Neural cell (in vitro differentiated cells): ENCODE results near the gene DNAL1. TPM values are rescaled to one million over a fixed set of nuclear protein-coding genes. Genes with fewer than 3 reads are reported as not detected.

Experiments used
- H2AFZ ChIP-seq: fragments of 200-600, 300-800 bp; sonication (generic), shearing (Covaris generic); 2 replicates; pipeline ENCODE4 v1.6.0; 2014; ENCODE audit warnings: low read depth, mild to moderate bottlenecking, antibody characterized with exemption, low read length, moderate library complexity
- H3F3A ChIP-seq: fragments of 200-600 bp; shearing (Covaris generic); 2 replicates; pipeline ENCODE4 v1.6.1; 2016; ENCODE audit warnings: mild to moderate bottlenecking, moderate library complexity, mixed read lengths, antibody characterized with exemption, low read length; ENCODE audit not compliant: insufficient read depth, poor library complexity, severe bottlenecking
- H3K27ac ChIP-seq: fragments of 200-600, 300-800 bp; sonication (generic), shearing (Covaris generic); 2 replicates; pipeline ENCODE4 v1.5.1; 2014; ENCODE audit warnings: mild to moderate bottlenecking, low read length, moderate library complexity
- H3K27me3 ChIP-seq: fragments of 300-800, 200-600 bp; sonication (generic), shearing (Covaris generic); 2 replicates; pipeline ENCODE4 v1.6.0; 2014; ENCODE audit warnings: mild to moderate bottlenecking, low read depth, low read length, moderate library complexity; ENCODE audit not compliant: insufficient read depth
- H3K36me3 ChIP-seq: fragments of 300-800, 200-600 bp; sonication (generic), shearing (Covaris generic); 2 replicates; pipeline ENCODE4 v1.5.1; 2014; ENCODE audit warnings: mild to moderate bottlenecking, antibody characterized with exemption, low read length, moderate library complexity; ENCODE audit not compliant: insufficient read depth
- H3K4me2 ChIP-seq: fragments of 300-800, 200-600 bp; sonication (generic), shearing (Covaris generic); 2 replicates; pipeline ENCODE4 v1.6.0; 2014; ENCODE audit warnings: mild to moderate bottlenecking, low read length
- H3K4me3 ChIP-seq: fragments of 300-800, 200-600 bp; sonication (generic), shearing (Covaris generic); 2 replicates; pipeline ENCODE4 v1.5.1; 2014; ENCODE audit warnings: mild to moderate bottlenecking, low read length, moderate library complexity
- H3K79me2 ChIP-seq: fragments of 200-600 bp; shearing (Covaris generic); replicated peaks from 2 replicates; pipeline ENCODE4 v1.6.0; 2014; ENCODE audit warnings: mild to moderate bottlenecking, low read length, moderate library complexity; ENCODE audit not compliant: insufficient read depth
- H3K9ac ChIP-seq: fragments of 300-800, 200-600 bp; sonication (generic), shearing (Covaris generic); 2 replicates; pipeline ENCODE4 v1.6.1; 2016; ENCODE audit warnings: mild to moderate bottlenecking, low read length, mixed read lengths
- H3K9me2 ChIP-seq: fragments of 200-600 bp; shearing (Covaris generic); 2 replicates; pipeline ENCODE4 v1.6.1; 2016; ENCODE audit warnings: mild to moderate bottlenecking, low read length, mixed read lengths; ENCODE audit not compliant: insufficient read depth
- H3K9me3 ChIP-seq: fragments of 200-600, 300-800 bp; sonication (generic), shearing (Covaris generic); 2 replicates; pipeline ENCODE4 v1.6.1; 2016; ENCODE audit warnings: mild to moderate bottlenecking, mixed run types, low read length, moderate library complexity, mixed read lengths
- H4K20me1 ChIP-seq: fragments of 200-600 bp; shearing (Covaris generic); 2 replicates; pipeline ENCODE4 v1.6.1; 2016; ENCODE audit warnings: mild to moderate bottlenecking, mixed run types; ENCODE audit not compliant: insufficient read depth
- CTCF ChIP-seq: fragments of 450-650 bp; IDR thresholded peaks from 2 replicates; pipeline ENCODE4 v1.5.1; 2014; ENCODE audit warnings: antibody characterized with exemption, mild to moderate bottlenecking, moderate library complexity; ENCODE audit not compliant: poor library complexity, severe bottlenecking
- EP300 ChIP-seq: fragments of 450-650 bp; conservative IDR thresholded peaks from 2 replicates; pipeline ENCODE4 v1.6.1; 2014; ENCODE audit warnings: antibody characterized with exemption, mild to moderate bottlenecking, moderate library complexity; ENCODE audit not compliant: poor library complexity, severe bottlenecking
- EZH2 ChIP-seq: fragments of 200-600, 300-800 bp; shearing (Covaris generic), sonication (generic); IDR thresholded peaks from 2 replicates; pipeline ENCODE4 v1.6.1; 2014; ENCODE audit warnings: antibody characterized with exemption, low read length, borderline replicate concordance, mild to moderate bottlenecking; ENCODE audit not compliant: insufficient read depth, poor library complexity, severe bottlenecking
- MXI1 ChIP-seq: fragments of 450-650 bp; conservative IDR thresholded peaks from 2 replicates; pipeline ENCODE4 v1.6.1; 2014; ENCODE audit warnings: antibody characterized with exemption, mild to moderate bottlenecking; ENCODE audit not compliant: poor library complexity, severe bottlenecking
- POLR2AphosphoS5 ChIP-seq: IDR thresholded peaks from 2 replicates; pipeline ENCODE4 v1.6.1; 2012
- RAD21 ChIP-seq: fragments of 450-650 bp; conservative IDR thresholded peaks from 2 replicates; pipeline ENCODE4 v1.6.1; 2014; ENCODE audit warnings: antibody characterized with exemption, mild to moderate bottlenecking, moderate library complexity
- REST ChIP-seq: IDR thresholded peaks from 2 replicates; pipeline ENCODE4 v1.6.1; 2012; ENCODE audit warnings: borderline replicate concordance
- SMC3 ChIP-seq: fragments of 450-650 bp; conservative IDR thresholded peaks from 2 replicates; pipeline ENCODE4 v1.6.1; 2014; ENCODE audit warnings: antibody characterized with exemption, mild to moderate bottlenecking, moderate library complexity; ENCODE audit not compliant: poor library complexity
- TAF1 ChIP-seq: IDR thresholded peaks from 2 replicates; pipeline ENCODE4 v1.6.1; 2012; ENCODE audit warnings: low read depth
- polyA plus RNA-seq: library from polyadenylated mRNA; depleted of rRNA; stranded (reverse); fragments of >200 nt; gene quantifications from 2 replicates; pipeline ENCODE4 v1.2.3, GENCODE V29; 2014

Gene DNAL1
- polyA plus RNA-seq, 1 donor from 2014 or later: 33.4 TPM

GRCh38 chr14:73739899-73740617 is 95.3 kb downstream of the DNAL1 start:
- Histone ChIP-seq H3K9me2 (no peaks in the 10 kb centered on the region), H3K9ac (no peak overlapping the region), H3K79me2 (no peaks in the 10 kb centered on the region), H3K9me3 (no peaks in the 10 kb centered on the region), H3K4me2 (no peak overlapping the region), H3K4me3 (no peak overlapping the region), H2AFZ (no peak overlapping the region), H3K27me3 (no peaks in the 10 kb centered on the region), H4K20me1 (no peaks in the 10 kb centered on the region), H3F3A (no peaks in the 10 kb centered on the region), H3K36me3 (no peaks in the 10 kb centered on the region), H3K27ac (no peak overlapping the region)
- TF ChIP-seq EZH2 (no peak), REST (no peak), RAD21 (no peak), CTCF (no peak), TAF1 (no peak), SMC3 (no peak), EP300 (no peak), POLR2AphosphoS5 (no peak), MXI1 (no peak)

- H3K27ac ChIP-seq: no peak overlapping the region
- H2AFZ ChIP-seq: no peak overlapping the region
- H3F3A ChIP-seq: no peaks in the 10 kb centered on the region
- no peaks in the 10 kb centered on the region for H3K36me3 ChIP-seq
- H4K20me1 ChIP-seq: no peaks in the 10 kb centered on the region
- H3K27me3 ChIP-seq: no peaks in the 10 kb centered on the region
- H3K4me2 ChIP-seq: no peak overlapping the region
- H3K9me2 ChIP-seq: no peaks in the 10 kb centered on the region
- no peaks in the 10 kb centered on the region for H3K9me3 ChIP-seq
- peak overlapping the region; percentile 3 for H3K9ac ChIP-seq
- no peak overlapping the region for H3K4me3 ChIP-seq
- H3K79me2 ChIP-seq: no peaks in the 10 kb centered on the region
- no peak for TF ChIP-seq EZH2
Measured at GRCh38 chr14:73740618-73741326, 96.0 kb downstream of the DNAL1 start.
